OCI-LY1 (cell line): ENCODE data around the gene ASB9.

ENCODE experiments used
- H2AFZ ChIP-seq: fragments of 200-600 bp; sonication (generic), shearing (Covaris generic); 2 replicates; pipeline ENCODE4 v1.6.0; 2014; ENCODE audit warnings: antibody characterized with exemption, mild to moderate bottlenecking, low read length
- H3F3A ChIP-seq: fragments of 200-600 bp; sonication (generic), shearing (Covaris generic); 2 replicates; pipeline ENCODE4 v1.6.0; 2014; ENCODE audit warnings: mild to moderate bottlenecking, antibody characterized with exemption, low read length, moderate library complexity; ENCODE audit not compliant: insufficient read depth
- H3K27ac ChIP-seq: fragments of 200-600 bp; sonication (generic); 2 replicates; pipeline ENCODE4 v1.5.1; 2014; ENCODE audit warnings: low read length, mixed run types, mild to moderate bottlenecking, low read depth; ENCODE audit not compliant: poor library complexity, severe bottlenecking
- H3K27me3 ChIP-seq: fragments of 200-600 bp; sonication (generic); 2 replicates; pipeline ENCODE4 v1.6.0; 2014; ENCODE audit warnings: antibody characterized with exemption, mild to moderate bottlenecking, low read length, moderate library complexity; ENCODE audit not compliant: insufficient read depth
- H3K36me3 ChIP-seq: fragments of 200-600 bp; sonication (generic); 2 replicates; pipeline ENCODE4 v1.6.1; 2014; ENCODE audit warnings: mild to moderate bottlenecking, antibody characterized with exemption, low read length, moderate library complexity, mixed read lengths; ENCODE audit not compliant: insufficient read depth
- H3K4me1 ChIP-seq: fragments of 200-600 bp; sonication (generic); 2 replicates; pipeline ENCODE4 v1.5.1; 2014; ENCODE audit warnings: mild to moderate bottlenecking, low read length, moderate library complexity; ENCODE audit not compliant: insufficient read depth, severe bottlenecking
- H3K4me2 ChIP-seq: fragments of 200-600 bp; sonication (generic), shearing (Covaris generic); 2 replicates; pipeline ENCODE4 v1.6.1; 2014; ENCODE audit warnings: low read length
- H3K4me3 ChIP-seq: fragments of 200-600 bp; sonication (generic); 2 replicates; pipeline ENCODE4 v1.5.1; 2014; ENCODE audit warnings: low read length, low read depth, mild to moderate bottlenecking, mixed read lengths; ENCODE audit not compliant: poor library complexity, severe bottlenecking
- H3K79me2 ChIP-seq: fragments of 200-600 bp; shearing (Covaris generic); 2 replicates; pipeline ENCODE4 v1.6.1; 2016; ENCODE audit warnings: mixed run types, low read length, mixed read lengths; ENCODE audit not compliant: insufficient read depth
- H3K9ac ChIP-seq: fragments of 200-600 bp; sonication (generic), shearing (Covaris generic); 2 replicates; pipeline ENCODE4 v1.6.1; 2014; ENCODE audit warnings: mild to moderate bottlenecking, low read length, mixed read lengths
- H3K9me2 ChIP-seq: fragments of 200-600 bp; sonication (generic), shearing (Covaris generic); 2 replicates; pipeline ENCODE4 v1.6.1; 2014; ENCODE audit warnings: low read depth, mild to moderate bottlenecking, low read length, mixed read lengths
- H3K9me3 ChIP-seq: fragments of 200-600 bp; shearing (Covaris generic); 2 replicates; pipeline ENCODE4 v1.6.1; 2014; ENCODE audit warnings: low read length, mixed read lengths
- H4K20me1 ChIP-seq: fragments of 200-600 bp; sonication (generic), shearing (Covaris generic); 2 replicates; pipeline ENCODE4 v1.6.0; 2016; ENCODE audit warnings: mild to moderate bottlenecking, low read length; ENCODE audit not compliant: insufficient read depth
- CTCF ChIP-seq: fragments of 200-600 bp; sonication (generic), shearing (Covaris generic); IDR thresholded peaks from 2 replicates; pipeline ENCODE4 v1.5.1; 2017; ENCODE audit warnings: mild to moderate bottlenecking, antibody characterized with exemption, low read length, moderate library complexity, mixed read lengths
- EZH2 ChIP-seq: fragments of 200-600 bp; sonication (generic), shearing (Covaris generic); IDR thresholded peaks from 2 replicates; pipeline ENCODE4 v1.8.0; 2017; ENCODE audit warnings: borderline replicate concordance, mixed run types, mild to moderate bottlenecking, antibody characterized with exemption, low read length, moderate library complexity, mixed read lengths

The ASB9 gene

GRCh38 chrX:15240414-15240813 is 29.5 kb downstream of the ASB9 start:
- Histone ChIP-seq H3K4me1 (no peaks in the 10 kb centered on the region), H2AFZ (no peak overlapping the region), H3K9me3 (no peaks in the 10 kb centered on the region), H3K9me2 (no peaks in the 10 kb centered on the region), H3F3A (no peaks in the 10 kb centered on the region), H3K27me3 (no peaks in the 10 kb centered on the region), H4K20me1 (no peaks in the 10 kb centered on the region), H3K4me2 (no peak overlapping the region), H3K79me2 (no peaks in the 10 kb centered on the region), H3K27ac (no peak overlapping the region), H3K4me3 (no peak overlapping the region), H3K9ac (no peak overlapping the region), H3K36me3 (no peaks in the 10 kb centered on the region)
- TF ChIP-seq EZH2 (no peak), CTCF (no peak)

GRCh38 chrX:15236146-15236545 is 33.7 kb downstream of the ASB9 start:
- no peaks in the 10 kb centered on the region for H3K9me2 ChIP-seq
- H3K4me3 ChIP-seq, result no peak overlapping the region
- no peaks in the 10 kb centered on the region for H3K27me3 ChIP-seq
- H3K9ac ChIP-seq, result no peak overlapping the region
- H3K79me2 ChIP-seq, result no peaks in the 10 kb centered on the region
- H3F3A ChIP-seq, result no peaks in the 10 kb centered on the region
- H3K9me3 ChIP-seq, result no peaks in the 10 kb centered on the region
- no peaks in the 10 kb centered on the region for H3K36me3 ChIP-seq
- H2AFZ ChIP-seq, result no peak overlapping the region
- TF ChIP-seq CTCF (no peak), EZH2 (no peak)
- no peak overlapping the region for H3K4me2 ChIP-seq
- H3K4me1 ChIP-seq, result no peaks in the 10 kb centered on the region
- no peak overlapping the region for H3K27ac ChIP-seq
- no peaks in the 10 kb centered on the region for H4K20me1 ChIP-seq

GRCh38 chrX:15235001-15235400 is 34.9 kb downstream of the ASB9 start:
- no peak overlapping the region for H2AFZ ChIP-seq
- no peaks in the 10 kb centered on the region for H3K4me1 ChIP-seq
- H3K27me3 ChIP-seq, result no peaks in the 10 kb centered on the region
- H3K9ac ChIP-seq, result no peak overlapping the region
- no peaks in the 10 kb centered on the region for H3K36me3 ChIP-seq
- no peaks in the 10 kb centered on the region for H4K20me1 ChIP-seq
- H3K4me2 ChIP-seq, result no peak overlapping the region
- H3F3A ChIP-seq, result no peaks in the 10 kb centered on the region
- H3K9me3 ChIP-seq, result no peaks in the 10 kb centered on the region
- H3K4me3 ChIP-seq, result no peak overlapping the region
- no peak overlapping the region for H3K27ac ChIP-seq
- no peaks in the 10 kb centered on the region for H3K79me2 ChIP-seq
- TF ChIP-seq CTCF, result no peak
- TF ChIP-seq EZH2, result no peak
- no peaks in the 10 kb centered on the region for H3K9me2 ChIP-seq
